ENCODE results near the gene ERBB3.

DNA sequence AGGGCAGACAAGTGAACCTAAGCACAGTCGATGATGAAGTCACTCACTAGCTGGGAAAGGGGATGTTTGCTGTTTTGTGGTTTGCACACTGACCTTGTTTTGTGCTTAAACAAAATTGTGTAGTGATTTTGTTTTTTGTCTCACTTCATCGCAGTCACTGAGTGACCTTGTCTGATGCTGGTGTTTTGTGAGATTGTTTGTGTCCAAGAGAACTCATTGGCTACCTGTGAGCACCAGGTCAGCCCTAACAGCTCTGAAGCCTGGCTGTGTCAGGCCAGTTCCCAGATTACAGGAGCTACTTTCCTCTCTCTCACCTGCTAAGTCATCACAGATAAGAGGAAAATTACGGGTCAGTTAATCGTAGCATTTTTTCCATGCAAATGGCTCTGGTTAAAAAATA lies 44.2 kb downstream of the ERBB3 start:
- TF ChIP-seq, protein P1, sequence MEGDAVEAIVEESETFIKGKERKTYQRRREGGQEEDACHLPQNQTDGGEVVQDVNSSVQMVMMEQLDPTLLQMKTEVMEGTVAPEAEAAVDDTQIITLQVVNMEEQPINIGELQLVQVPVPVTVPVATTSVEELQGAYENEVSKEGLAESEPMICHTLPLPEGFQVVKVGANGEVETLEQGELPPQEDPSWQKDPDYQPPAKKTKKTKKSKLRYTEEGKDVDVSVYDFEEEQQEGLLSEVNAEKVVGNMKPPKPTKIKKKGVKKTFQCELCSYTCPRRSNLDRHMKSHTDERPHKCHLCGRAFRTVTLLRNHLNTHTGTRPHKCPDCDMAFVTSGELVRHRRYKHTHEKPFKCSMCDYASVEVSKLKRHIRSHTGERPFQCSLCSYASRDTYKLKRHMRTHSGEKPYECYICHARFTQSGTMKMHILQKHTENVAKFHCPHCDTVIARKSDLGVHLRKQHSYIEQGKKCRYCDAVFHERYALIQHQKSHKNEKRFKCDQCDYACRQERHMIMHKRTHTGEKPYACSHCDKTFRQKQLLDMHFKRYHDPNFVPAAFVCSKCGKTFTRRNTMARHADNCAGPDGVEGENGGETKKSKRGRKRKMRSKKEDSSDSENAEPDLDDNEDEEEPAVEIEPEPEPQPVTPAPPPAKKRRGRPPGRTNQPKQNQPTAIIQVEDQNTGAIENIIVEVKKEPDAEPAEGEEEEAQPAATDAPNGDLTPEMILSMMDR (IDR thresholded peaks at IDR 0.05; ENCODE audit: insufficient read depth, low read length, poor library complexity, severe bottlenecking) = no peak
- TF ChIP-seq EZH2phosphoT487 (conservative IDR thresholded peaks at IDR 0.05; ENCODE audit: low read length) = no peak

Measured in SU-DHL-6 (cell line).